HG03045 (cell line): Measurements from ENCODE around the gene PHOX2B.
"Not testable (repeated sequence)": the region's sequence is repeated elsewhere in the genome, so short reads cannot be mapped to it uniquely, and the experiment has no call there.

Source experiments
- ATAC-seq: cut with Tn5 transposase; IDR thresholded peaks from one replicate; pipeline ENCODE4 v1.9.1; 2021; ENCODE audit warnings: mild to moderate bottlenecking, moderate library complexity; ENCODE audit not compliant: unreplicated experiment

PHOX2B gene

DNA sequence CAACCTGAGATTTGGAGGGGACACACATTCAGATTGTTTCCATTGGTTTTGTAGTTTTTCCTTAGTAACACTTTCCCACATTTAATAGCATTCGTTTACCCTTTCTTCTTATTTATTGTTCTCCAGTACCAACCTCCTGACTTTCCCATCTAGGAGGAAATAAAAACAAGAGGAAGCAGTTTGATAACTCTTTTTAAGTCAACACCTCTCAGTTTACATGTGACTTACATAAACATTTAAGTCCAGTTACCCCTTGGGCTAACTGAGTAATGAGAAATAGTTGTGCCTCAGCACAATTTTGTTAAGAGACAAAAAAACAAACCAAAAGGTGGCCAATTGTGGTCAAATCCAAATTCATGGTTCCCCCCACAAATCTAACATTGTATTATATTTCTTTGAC is 34.8 kb downstream of the PHOX2B start:
- no peak for ATAC-seq

GRCh38 chr4:41712425-41712824 is 36.1 kb downstream of the PHOX2B start:
- no peak for ATAC-seq

DNA sequence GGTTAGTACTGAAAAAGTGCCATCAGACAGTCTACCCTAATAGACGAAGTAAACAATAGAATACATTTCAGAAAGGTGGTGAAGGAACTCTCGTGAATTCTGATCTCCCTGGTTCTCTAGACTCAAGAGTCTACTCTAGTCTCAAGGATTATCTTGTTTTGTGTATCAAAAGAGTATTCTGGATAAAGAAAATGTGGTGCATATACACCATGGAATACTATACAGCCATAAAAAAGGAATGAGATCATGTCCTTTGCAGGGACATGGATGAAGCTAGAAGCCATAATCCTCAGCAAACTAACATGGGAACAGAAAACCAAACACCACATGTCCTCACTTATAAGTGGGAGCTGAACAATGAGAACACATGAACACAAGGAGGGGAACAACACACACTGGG is 36.9 kb downstream of the PHOX2B start:
- ATAC-seq = not testable (repeated sequence)

- ATAC-seq = no peak
Measured at GRCh38 chr4:41709844-41710481, 38.6 kb downstream of the PHOX2B start.

GRCh38 chr4:41703785-41704184 is 44.7 kb downstream of the PHOX2B start:
- ATAC-seq = no peak

- ATAC-seq = no peak
Measured at GRCh38 chr4:41702770-41703169, 45.8 kb downstream of the PHOX2B start.

DNA sequence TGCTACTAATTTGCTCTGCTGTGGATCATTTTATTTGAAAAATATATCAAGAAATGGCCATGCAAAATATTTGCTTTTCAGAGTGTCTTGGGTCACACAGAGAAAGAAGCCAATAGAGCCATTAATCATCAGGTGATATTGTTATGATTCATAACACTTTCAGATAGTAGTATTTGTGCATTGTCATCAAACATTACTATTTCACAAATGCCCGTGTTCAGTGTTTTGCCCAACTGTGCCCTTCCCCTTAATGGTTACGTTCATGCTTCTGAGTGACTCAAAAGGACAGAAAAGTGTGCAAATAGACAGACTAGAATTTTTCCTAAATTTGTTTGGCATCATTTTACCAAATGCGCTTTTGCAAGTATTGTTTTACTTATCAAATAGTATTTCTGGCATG is 46.5 kb downstream of the PHOX2B start:
- ATAC-seq = no peak

DNA sequence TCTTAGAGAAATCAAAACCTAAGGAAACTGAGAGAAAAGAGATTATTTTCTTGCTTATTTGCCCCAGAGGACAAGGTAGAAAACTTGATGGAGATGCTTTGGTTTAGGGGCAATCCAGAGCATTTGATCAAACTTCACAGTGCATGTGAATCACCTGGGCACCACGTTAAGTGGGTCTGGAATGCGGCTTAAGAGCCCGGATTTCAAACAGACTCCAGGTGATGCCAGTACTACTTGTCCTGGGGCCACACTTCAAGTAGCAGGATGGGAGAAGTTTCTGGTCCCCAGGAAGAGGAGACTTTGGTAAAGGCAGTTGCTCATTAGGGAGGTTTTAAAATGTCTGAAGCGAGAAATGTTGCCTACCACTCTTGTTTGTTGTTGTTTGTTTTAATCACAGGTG is 51.8 kb downstream of the PHOX2B start:
- ATAC-seq = no peak

DNA sequence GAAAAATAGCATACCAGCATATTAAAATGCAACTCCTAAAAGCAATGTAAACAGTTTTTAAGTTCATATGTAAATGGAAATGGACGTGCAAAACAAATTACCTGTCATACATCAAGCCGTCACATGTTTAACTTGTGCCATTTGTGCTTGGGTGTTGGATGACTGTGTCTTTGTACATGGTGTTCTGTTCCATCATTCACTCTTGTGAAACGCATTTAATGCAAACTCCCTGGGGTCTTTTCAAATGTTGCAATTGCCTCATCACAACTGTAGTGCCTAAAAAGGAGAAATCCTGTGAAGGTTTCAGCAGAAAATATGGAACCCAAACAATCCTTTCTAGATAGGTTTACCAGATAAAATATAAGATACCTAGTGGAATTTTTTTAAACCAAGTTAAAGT is 52.4 kb downstream of the PHOX2B start:
- no peak for ATAC-seq
